GM19240 (cell line): Measurements from ENCODE around the gene SQOR.

Experiments
- DNase-seq: peaks from one replicate; pipeline ENCODE4 v3.0.0; 2011; ENCODE audit warnings: low spot score; ENCODE audit not compliant: insufficient read length

SQOR gene

DNA sequence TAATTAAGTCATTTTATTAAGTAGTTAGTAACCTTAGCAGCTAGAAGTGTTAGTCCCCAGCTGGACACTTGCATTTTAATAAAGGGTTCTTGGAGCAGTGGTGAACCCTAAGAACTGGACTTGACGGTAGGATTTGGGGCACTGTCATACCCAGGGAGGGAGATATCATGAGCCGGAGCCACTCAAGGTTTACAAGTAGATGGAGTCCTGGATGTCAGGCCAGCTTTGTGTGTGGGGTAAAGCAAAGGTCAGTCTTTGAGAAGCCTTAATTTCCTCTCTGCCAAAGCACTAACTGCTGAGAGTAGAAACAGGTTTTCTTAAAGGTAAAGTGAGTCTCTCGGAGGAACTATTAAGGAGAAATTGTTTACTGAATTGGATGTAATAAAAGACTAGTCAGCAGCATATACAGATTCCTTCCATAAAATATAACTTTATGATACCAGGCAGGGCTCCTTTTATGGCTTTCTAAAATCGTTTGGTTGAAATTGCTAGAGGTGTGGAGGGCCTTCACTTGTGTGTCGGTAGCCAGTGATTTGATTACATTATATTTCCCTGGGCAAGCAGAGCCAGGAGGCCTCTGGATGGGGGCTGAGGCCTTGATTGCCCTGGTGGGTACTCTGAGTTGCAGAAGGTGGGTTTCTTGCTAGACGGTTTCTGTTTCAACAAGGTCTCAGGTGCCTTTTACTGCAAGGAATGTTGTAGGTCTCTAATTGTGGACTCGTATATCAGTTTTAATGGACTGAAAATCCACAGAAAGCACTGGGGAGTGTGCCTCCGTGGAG is 23.1 kb downstream of the SQOR start:
- no peak for DNase-seq

DNA sequence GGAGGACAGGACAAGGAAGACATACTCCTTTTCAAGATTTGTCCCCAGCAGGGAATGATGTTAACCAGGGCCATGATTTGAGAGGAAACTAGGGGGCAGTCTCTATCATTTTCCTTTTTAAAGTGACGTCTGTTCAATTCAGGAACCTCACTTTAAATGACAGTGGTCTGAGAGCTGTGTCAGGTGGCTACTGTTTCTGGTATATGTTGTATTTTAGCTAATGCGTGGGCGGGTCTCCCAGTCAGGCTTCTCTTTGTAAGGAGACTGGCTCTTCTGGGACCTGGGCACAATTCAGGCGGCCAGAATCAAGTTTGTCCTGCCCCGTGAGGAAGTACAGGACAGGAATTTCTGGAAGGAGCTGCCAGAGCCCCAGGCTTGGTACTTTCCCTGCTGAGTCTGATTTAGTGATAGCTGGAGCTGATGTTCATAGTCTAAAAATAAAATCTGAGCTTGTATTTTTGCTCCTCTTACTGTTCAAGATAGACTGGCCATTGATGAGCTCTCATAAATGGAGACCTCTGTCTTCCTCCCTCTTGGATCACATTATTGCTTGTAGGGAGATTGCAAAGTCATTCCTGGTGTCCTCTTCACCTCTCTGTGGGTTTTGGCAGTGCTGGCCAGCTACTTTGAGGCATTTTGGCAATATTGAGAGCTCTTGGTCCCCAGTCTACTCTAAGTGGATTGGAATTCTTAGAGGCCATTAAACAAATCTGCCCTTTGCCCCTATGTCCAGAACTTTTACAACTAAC is 25.6 kb downstream of the SQOR start:
- DNase-seq: no peak

DNA sequence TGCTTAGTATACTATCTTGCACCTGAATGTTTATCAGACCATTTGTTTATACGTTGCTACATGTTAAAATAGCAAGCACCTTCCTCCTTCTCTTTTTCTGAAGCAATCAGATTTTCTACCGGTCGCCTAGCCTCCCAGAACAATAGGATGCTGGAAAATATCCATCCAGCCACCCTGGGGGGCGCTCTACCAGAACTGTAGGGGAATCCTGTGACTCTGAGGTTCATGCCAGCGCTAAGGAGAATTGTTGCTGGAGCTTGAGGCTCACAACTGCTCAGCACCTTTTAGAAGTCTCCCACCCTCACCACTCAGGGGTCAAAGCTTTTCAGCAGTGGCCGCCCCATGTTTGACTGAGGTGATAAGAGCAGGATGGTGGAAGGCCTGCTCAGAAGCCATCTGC is 27.5 kb downstream of the SQOR start:
- DNase-seq: no peak

DNA sequence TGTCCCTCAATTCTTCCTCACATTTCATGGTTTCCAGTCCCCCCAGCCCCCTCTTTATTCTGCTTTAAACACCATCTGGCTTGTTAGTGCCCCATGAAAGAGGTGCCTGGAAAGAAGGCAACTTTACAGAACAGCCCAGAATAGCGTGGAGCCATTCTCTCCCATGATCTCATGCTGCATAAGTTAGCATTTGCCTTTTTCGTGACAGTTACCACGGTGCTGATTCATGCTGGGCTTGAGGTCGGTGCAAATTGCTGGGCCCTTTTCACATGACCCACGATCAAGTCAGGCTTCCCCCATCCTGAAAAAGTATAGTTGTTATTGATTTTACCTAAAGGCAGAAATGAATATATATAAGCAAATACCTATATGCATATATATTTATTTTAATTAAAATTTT is 29.6 kb downstream of the SQOR start:
- DNase-seq: no peak

DNA sequence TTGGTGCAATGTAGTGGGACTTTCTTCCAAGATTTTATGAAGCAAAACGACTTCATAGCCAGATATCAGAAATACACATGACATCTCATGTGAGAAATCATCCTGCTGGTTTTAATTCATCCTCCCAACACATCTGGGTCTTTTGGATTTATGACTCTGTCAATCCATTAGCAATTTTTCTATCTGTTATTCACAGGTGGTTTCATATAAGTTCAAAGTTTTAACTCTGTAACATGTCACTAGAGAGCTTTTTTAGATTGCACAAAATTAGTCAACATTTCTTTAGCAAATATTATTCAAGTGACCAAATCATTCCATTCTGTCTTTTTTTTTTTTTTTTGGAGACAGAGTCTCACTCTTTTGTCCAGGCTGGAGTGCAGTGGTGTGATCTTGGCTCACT is 30.4 kb downstream of the SQOR start:
- no peak for DNase-seq

DNA sequence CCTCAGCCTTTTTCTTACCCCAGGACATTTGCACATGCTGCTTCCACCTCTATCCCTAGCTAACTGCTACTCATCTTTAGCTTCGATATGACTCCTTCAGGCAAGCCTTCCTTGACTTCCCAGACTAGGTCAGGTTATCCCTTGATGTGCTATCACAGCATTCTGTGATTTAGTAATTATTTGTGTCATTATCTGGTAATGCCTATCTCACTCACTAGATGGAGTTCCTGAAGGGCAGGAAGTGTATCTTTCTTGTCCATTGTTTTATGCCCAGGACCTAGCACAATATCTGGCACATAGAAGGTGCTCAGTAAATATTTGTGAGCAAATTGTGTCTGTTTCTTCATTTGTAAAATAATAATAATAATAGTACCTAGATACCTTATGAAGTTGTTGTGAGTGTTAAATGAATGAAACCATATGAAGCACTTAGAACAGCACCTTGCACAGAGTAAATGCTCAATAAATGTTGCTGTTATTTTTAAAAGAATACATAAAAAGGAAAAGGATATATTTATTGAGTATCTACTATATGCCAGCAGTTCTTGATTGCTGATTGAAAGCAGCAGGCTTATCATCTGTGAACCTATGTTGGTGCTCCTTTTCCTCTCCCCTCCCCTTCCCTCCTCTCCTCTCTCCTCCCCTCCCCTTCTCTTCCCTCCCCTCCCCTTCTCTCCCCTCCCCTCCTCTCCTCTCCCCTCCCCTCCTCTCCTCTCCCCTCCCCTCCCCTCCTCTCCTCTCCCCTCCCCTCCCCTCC is 31.5 kb downstream of the SQOR start:
- no peak for DNase-seq

DNA sequence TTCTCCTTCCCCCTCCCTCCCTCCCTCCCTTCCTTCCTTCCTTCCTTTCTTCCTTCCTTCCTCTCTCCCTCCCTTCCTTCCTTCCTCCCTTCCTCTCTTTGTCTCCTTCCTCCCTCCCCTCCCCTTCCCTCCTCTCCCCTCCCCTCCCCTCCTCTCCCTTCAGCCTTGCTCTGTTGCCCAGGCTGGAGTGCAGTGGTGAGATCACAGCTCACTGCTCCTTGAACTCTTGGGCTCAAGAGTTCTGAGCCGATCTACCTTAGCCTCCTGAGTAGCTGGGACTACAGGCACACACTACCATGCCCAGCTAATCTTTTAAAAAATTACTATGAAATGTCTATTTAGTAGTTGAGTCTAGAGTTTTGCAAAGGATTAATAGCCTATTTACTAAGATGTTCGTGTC is 32.2 kb downstream of the SQOR start:
- DNase-seq: no peak

DNA sequence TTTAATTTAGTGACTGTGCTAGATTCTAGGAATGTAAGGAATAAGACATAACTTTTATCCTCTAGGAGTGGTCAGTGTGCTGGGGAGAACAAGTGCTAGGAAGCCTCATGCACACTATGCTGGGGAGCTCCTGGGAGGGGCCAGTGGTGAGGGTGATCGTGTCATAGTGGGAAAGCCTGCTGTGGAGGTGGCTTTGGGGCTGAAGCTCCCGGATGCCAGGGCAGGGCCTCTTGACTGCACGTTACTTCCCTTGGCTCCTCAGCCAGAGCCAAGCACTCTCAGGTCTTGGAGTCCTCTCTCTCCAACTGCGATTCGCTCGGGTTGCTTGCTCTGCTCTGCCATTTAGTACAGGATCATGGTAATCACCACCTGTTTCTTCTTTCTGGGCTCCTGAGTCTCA is 33.6 kb downstream of the SQOR start:
- DNase-seq: no peak

DNA sequence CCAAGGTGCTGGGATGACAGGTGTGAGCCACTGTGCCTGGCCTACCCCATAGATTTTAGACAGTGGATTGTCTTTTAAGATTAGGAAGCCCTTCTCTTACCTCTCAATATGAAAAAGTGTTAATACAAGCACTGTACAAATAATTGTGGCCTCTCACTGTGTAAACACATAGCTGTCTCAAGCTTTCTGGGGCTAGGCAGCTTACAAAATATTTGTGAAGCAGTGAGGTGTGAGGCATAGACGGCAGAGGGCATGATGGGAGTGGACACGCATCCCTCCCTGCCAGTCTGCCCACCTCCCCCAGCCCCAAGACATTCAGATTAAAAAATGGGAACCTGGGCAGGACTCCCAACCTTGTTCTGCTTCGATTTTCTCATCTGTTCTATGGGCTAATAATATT is 34.6 kb downstream of the SQOR start:
- no peak for DNase-seq

DNA sequence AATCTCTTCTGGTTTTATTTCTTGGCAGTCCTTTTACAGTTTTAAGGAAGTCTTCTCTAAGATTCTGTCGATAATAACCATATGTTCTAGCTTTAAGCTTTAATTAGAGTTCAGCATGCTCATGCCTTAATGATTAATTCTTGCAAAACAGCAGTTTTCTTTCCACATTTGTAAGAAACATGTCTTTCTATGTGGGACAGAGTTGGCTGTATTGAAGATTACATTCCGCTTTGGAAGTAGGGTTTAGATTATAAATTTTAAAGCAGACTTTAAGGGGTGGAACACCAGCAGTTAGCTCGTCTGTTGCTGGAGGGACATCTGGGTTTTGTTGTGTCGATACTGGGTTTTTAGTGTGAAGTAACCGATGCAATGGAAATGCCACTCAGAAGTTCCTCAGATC is 35.3 kb downstream of the SQOR start:
- DNase-seq: no peak

DNA sequence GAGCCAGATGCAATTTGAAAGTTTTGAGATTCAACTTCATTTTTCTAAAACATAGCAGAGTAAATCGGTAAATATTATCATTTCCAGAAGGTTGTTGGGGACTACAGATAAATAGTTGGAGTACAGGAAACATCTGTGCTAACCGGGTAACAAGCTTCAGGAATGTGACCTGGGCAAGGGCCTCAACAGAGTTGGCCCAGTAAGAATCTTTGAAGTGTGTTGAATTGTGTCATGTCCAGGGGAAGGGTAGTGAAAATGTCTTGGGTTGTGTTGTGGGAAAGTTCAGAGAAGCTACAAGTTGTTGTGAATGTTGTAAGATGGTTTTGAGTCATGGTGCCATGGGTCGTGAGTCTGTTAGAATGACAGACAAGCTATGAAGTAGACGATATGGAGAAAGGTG is 35.7 kb downstream of the SQOR start:
- no peak for DNase-seq

DNA sequence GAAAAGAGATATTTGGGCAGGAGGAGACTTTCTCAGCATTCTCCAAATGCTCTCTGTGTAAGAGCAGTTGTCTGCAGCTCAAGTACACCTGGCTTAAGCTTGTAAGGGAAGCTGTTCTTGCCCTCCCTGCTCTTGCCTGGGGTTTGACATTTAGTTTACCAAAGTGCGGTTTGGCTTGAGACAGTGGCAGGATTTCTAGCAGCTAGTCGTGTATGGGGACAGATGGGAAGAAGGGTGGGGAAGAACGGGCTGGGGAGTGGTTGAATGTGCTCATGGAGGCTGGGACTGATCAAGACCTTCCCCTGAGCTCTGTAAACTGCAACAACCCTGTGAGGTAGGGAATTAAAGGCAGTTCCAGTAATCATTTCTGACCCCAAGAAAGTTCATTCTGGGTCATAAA is 39.8 kb downstream of the SQOR start:
- no peak for DNase-seq

DNA sequence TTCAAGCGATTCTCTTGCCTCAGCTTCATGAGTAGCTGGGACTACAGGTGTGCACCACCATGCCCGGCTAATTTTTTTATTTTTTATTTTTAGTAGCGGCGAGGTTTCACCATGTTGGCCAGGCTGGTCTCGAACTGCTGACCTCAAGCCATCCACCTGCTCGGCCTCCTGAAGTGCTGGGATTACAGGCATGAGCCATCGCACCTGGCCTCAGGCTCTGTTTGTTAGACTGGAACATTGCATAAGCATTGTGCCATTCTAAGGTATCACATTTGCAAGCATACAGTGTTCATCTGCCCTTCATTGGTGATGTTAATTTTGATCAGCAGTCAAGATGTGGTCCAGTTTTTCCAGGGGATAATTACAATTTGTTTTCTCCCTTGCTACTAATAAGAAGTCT is 43.0 kb downstream of the SQOR start:
- no peak for DNase-seq

DNA sequence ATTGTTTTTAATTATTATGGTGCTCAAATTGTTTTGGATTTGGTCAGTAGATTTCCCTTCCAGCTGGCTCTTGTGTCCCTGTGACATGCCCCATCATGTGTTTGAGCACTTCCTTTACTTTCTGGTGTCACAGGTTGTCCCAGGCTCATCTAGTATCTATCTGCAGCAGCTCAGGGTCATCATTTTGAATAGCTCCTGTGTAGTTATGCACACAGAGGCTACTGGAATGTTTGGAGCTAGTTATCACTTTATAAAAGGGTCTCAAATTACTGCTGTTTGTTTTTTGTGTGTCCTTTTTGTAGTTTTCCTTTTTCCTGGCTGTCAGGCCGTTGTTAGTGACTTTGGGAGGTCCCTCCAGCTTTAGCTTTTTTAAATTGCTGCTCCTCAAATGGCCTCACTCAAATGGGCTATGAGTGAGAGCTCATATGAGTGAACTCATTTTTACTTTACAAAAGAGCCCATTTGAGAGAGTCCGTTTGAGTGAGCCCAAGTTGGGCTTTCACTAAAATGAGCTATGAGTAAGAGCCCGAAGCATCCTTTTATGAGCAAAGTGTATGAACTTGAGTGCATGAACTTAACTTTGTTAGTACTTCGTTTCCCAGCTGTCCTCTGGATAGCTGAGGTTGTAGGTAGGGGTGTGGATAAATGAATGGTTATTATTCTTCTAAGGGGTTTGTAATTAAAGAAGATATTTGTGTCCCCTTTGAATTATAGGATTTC is 43.8 kb downstream of the SQOR start:
- DNase-seq: no peak

DNA sequence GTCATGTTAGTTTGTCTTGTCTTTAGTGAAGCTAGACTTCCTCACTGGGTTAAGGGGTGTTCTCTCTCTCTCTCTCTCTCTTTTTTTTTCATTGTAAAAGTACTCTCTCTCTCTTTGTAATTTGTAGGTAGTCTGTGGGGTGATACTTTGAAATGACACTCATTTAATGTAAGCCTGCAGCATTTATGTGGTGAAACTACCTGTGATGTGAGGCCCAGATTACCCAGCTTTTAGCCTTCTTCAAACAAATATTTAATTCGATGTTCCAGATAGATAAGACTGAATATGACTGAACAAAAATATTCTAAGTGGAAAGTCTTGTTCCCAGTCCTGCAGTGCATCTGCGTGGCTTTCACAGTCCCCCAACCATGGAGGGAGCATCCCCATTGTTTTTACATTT is 49.7 kb downstream of the SQOR start:
- no peak for DNase-seq

DNA sequence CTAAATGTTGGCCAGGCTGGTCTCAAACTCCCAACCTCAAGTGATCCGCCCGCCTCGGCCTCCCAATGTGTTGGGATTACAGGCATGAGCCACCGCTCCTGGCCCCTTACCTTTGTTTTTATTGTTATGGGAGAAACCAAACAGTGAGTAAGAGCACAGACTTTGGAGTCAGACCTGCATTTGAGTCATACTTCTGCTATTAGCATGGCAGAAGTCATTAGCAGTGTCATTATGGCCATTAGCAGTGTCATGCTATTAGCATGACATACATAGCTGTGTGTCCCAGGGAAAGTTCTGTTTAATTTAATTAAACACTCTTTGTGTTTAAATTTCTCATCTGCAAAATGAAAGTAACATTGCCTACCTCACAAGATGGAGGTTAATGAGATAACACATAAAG is 54.8 kb downstream of the SQOR start:
- no peak for DNase-seq

DNA sequence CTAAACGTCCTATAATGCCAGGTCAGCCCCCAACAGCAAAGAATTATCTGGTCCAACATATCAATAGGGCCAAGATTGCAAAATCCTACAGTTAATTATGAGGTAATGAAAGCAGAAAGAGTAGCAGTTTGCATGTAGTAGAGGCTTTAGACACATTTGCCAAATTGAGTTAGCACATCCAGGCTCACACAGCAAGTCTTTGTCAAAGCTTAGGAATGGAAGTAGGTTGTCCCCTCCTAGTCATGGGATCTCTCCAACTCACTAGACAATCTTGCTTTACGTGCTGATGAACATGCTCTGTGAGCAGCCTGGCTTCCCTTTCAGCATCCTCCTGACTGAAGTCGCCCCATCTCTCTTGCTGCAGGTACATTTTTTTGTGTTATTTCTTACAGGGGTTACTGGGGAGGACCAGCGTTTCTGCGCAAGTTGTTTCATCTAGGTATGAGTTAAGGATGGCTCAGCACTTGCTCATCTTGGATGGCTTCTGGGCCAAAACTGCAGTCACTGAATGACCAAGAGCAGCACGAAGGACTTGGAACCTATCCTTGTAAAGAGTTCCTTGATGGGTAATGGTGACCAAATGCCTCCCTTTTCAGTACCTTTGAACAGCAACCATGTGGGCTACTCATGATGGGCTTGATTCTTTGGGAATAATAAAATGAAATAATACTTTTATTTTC is 55.9 kb downstream of the SQOR start:
- no peak for DNase-seq

DNA sequence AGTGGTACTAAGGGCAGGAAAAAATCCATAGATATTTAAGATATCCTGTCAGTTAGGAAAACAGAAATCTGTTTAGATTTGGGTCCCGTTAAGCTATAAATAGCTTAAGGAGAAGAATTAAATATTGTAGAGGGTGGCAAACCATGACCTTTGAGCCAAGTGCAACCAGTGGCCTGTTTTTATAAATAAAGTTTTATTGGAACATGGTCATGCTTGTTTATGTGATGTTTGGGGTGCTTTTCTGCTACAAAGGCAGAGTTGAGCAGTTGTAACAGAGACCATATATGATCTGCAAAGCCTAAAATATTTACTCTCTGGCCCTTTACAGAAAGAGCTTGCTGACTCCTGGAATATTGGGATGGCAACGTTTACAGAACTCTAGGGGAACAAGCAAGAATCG is 66.3 kb downstream of the SQOR start:
- no peak for DNase-seq

DNA sequence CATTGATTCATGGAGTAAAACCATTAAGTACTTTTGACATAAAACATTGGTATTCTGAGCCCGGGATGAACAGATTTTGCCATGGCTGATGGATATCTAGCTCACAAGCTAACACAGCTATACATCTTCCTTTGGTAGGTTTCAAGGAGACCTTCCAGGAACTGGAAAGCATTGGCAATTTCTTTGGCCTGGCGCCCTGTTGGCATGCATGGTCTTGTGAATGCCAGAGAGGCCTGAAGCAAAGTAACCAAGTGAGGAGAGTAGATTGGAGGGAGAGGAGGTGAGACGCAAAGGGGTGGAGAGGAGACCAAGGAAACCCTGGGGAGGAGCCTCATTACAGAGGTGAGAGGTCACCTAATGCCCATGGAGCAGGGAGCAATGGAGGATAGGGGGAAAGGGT is 67.2 kb downstream of the SQOR start:
- no peak for DNase-seq

DNA sequence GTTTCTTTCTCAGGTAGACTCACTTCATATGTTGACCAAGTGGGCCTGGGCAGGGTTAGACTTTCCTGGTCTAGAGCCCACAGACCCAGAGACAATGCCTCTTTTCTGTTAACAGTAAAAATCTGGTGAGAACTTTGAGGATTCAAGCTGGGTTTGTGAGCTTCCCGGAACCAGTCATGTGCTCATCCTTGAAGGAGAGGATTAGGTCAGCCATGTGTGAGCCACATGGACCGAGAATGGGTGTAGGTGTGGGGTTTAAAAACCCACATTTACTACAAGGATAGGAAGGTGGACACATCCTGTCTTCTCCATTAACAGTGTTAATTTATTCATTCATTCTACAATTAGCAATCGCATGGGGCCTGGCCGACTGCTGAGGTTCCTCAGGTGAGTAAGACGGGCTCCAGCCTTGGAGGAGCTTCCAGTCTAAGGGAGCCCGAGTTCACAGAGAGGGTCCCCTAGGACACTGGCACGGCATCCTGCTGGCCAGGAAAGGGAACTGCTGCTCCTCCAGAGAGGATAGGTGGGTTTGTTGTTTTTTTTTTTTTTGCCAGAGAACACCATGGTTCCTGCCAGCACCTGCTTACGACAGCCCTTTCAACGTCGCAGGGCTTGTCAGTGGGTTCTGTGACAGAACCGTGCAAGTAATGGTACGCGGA is 69.0 kb downstream of the SQOR start:
- DNase-seq: no peak
